ENCODE data around the gene KIF13A.

- TF ChIP-seq POLR2AphosphoS5 (IDR thresholded peaks at IDR 0.05; ENCODE audit: low read depth, low read length) (no peak), CTCF (IDR thresholded peaks at IDR 0.05) (no peak), SIN3A (IDR thresholded peaks at IDR 0.05; ENCODE audit: borderline replicate concordance, insufficient read depth, low read depth, low read length) (no peak), TCF7L2 (IDR thresholded peaks at IDR 0.05; ENCODE audit: low read depth, low read length) (no peak)
Observed at GRCh38 chr6:17826301-17826700, 161.1 kb downstream of the KIF13A start.

All from Panc1 (cell line).